Measurements from ENCODE around the gene ECE2.

DNA sequence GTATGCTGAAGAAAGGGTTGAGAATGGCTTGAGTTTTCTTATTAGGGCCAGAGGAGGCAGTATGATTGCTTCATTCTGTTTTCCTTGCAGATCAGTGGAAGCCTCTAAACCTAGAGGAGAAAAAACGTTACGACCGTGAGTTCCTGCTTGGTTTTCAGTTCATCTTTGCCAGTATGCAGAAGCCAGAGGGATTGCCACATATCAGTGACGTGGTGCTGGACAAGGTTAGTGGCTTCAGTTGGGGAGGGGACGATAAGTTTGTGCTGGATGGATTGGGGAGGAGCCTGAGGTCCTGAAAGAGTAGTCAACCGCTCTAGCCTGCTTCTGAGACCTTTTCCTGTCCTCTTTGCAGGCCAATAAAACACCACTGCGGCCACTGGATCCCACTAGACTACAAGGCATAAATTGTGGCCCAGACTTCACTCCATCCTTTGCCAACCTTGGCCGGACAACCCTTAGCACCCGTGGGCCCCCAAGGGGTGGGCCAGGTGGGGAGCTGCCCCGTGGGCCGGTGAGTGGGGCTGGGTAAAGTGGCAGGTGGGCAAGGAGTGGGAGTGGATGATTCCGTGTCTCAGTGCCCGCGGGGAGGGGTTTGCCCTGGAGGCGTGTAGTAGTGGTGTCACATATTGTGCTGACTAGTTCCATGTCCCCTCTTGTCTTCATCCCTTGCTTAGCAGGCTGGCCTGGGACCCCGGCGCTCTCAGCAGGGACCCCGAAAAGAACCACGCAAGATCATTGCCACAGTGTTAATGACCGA, 47.1 kb downstream of the ECE2 start:
- TF ChIP-seq ZNF274 (IDR thresholded peaks at IDR 0.05; ENCODE audit: low read depth, low read length) (no peak), YY1 (IDR thresholded peaks at IDR 0.05; ENCODE audit: insufficient read depth, insufficient read length) (no peak)

Data from NT2/D1 (cell line).